Fibroblast of lung (primary cell): ENCODE measurements around the gene ESM1.
"Not testable (repeated sequence)": the region's sequence is repeated elsewhere in the genome, so short reads cannot be mapped to it uniquely, and the experiment has no call there.

Source experiments
- EZH2 ChIP-seq: IDR thresholded peaks from 2 replicates; pipeline ENCODE4 v1.5.1; 2012; ENCODE audit warnings: low read length, control low read depth, mild to moderate bottlenecking; ENCODE audit errors: missing control alignments
- TF ChIP-seq, protein P1 (sequence below), 2 donors: IDR thresholded peaks in 1 of 2; conservative IDR thresholded peaks in 1 of 2; 1 replicate in 1 of 2; 2 replicates in 1 of 2; pipeline ENCODE4 v1.5.1; 2011 to 2012; ENCODE audit warnings: low read length in 2 of 2, control low read depth in 1 of 2, inconsistent platforms in 1 of 2, low read depth in 1 of 2, mild to moderate bottlenecking in 1 of 2

GRCh38 chr5:55002166-55002565 lies 16.8 kb upstream of the ESM1 start:
- TF ChIP-seq, protein P1, sequence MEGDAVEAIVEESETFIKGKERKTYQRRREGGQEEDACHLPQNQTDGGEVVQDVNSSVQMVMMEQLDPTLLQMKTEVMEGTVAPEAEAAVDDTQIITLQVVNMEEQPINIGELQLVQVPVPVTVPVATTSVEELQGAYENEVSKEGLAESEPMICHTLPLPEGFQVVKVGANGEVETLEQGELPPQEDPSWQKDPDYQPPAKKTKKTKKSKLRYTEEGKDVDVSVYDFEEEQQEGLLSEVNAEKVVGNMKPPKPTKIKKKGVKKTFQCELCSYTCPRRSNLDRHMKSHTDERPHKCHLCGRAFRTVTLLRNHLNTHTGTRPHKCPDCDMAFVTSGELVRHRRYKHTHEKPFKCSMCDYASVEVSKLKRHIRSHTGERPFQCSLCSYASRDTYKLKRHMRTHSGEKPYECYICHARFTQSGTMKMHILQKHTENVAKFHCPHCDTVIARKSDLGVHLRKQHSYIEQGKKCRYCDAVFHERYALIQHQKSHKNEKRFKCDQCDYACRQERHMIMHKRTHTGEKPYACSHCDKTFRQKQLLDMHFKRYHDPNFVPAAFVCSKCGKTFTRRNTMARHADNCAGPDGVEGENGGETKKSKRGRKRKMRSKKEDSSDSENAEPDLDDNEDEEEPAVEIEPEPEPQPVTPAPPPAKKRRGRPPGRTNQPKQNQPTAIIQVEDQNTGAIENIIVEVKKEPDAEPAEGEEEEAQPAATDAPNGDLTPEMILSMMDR (conservative IDR thresholded peaks at IDR 0.05 in 1 of 2, IDR thresholded peaks at IDR 0.05 in 1 of 2; ENCODE audit: low read depth in 1 of 2, low read length in 2 of 2): not testable (repeated sequence)
- TF ChIP-seq EZH2: not testable (repeated sequence)
